Parathyroid adenoma (tissue), 2 donors: Measurements from ENCODE around the gene FSTL4.
"Not testable (repeated sequence)": the region's sequence is repeated elsewhere in the genome, so short reads cannot be mapped to it uniquely, and the experiment has no call there.

Source experiments
- H2AFZ ChIP-seq: fragments of 300-600 bp; sonication (generic); one replicate; pipeline ENCODE4 v1.7.0; 2017; ENCODE audit warnings: antibody characterized with exemption, mild to moderate bottlenecking
- H3K27ac ChIP-seq: fragments of 300-600 bp; sonication (generic); one replicate; pipeline ENCODE4 v1.7.0; 2017
- H3K27me3 ChIP-seq: fragments of 300-600 bp; sonication (generic); one replicate; pipeline ENCODE4 v1.7.0; 2017; ENCODE audit warnings: low read length; ENCODE audit not compliant: control insufficient read depth, insufficient read depth
- H3K36me3 ChIP-seq: fragments of 300-600 bp; sonication (generic); one replicate; pipeline ENCODE4 v1.7.0; 2017; ENCODE audit warnings: low read length; ENCODE audit not compliant: control insufficient read depth, insufficient read depth
- H3K4me1 ChIP-seq: fragments of 300-600 bp; sonication (generic); one replicate; pipeline ENCODE4 v1.7.0; 2017; ENCODE audit warnings: control low read depth
- H3K4me2 ChIP-seq: fragments of 300-600 bp; sonication (generic); one replicate; pipeline ENCODE4 v1.7.0; 2017; ENCODE audit warnings: low read length
- H3K4me3 ChIP-seq: fragments of 300-600 bp; sonication (generic); one replicate; pipeline ENCODE4 v1.7.0; 2017; ENCODE audit warnings: low read depth, low read length
- H3K79me2 ChIP-seq: fragments of 300-600 bp; sonication (generic); one replicate; pipeline ENCODE4 v1.7.0; 2017; ENCODE audit warnings: control low read depth
- H3K9ac ChIP-seq: fragments of 300-600 bp; sonication (generic); one replicate; pipeline ENCODE4 v1.7.0; 2017; ENCODE audit warnings: mild to moderate bottlenecking
- H3K9me3 ChIP-seq: fragments of 300-600 bp; sonication (generic); one replicate; pipeline ENCODE4 v1.7.0; 2017; ENCODE audit warnings: low read length; ENCODE audit not compliant: control insufficient read depth
- CTCF ChIP-seq: fragments of 300-600 bp; sonication (generic); IDR thresholded peaks from one replicate; pipeline ENCODE4 v1.7.0; 2017; ENCODE audit warnings: antibody characterized with exemption, mild to moderate bottlenecking
- donor health status: primary hyperparathyroidism.

Gene FSTL4

GRCh38 chr5:133398646-133399101, 213.7 kb downstream of the FSTL4 start:
- Histone ChIP-seq H3K9me3 (no peaks in the 10 kb centered on the region), H3K36me3 (no peaks in the 10 kb centered on the region), H3K9ac (no peak overlapping the region), H3K4me3 (no peak overlapping the region), H3K79me2 (no peaks in the 10 kb centered on the region), H3K4me1 (no peaks in the 10 kb centered on the region), H3K4me2 (no peak overlapping the region), H3K27me3 (no peaks in the 10 kb centered on the region), H2AFZ (no peak overlapping the region), H3K27ac (no peak overlapping the region)
- no peak for TF ChIP-seq CTCF

- H3K4me3 ChIP-seq = no peak overlapping the region
- H3K9ac ChIP-seq = no peak overlapping the region
- no peaks in the 10 kb centered on the region for H3K9me3 ChIP-seq
- no peaks in the 10 kb centered on the region for H3K79me2 ChIP-seq
- no peaks in the 10 kb centered on the region for H3K36me3 ChIP-seq
- no peaks in the 10 kb centered on the region for H3K27me3 ChIP-seq
- H3K27ac ChIP-seq = no peak overlapping the region
- TF ChIP-seq CTCF = no peak
- no peak overlapping the region for H2AFZ ChIP-seq
- no peak overlapping the region for H3K4me2 ChIP-seq
- no peaks in the 10 kb centered on the region for H3K4me1 ChIP-seq
Observed at GRCh38 chr5:133397990-133398645, 214.2 kb downstream of the FSTL4 start.

DNA sequence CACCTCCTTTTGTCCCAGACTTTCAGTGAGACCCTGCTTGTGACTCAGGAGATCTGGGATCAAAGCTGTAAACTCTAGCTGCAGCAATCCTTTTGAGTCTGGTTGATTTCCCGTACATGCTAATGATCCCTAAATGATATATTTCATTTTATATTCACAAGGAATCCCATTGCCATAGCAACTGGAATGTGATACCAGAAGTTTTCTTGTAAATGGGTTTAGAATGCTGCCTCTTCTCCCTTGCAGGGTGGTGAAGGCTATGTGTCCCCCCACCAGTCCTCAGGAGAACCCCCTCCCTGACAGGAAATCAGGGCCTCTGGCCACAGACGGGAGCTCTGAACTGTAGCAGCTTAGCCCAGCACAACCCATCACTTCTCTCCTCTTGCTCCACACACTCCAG, 215.0 kb downstream of the FSTL4 start:
- Histone ChIP-seq H3K9me3 (no peaks in the 10 kb centered on the region), H3K79me2 (no peaks in the 10 kb centered on the region), H3K4me1 (no peaks in the 10 kb centered on the region), H3K4me2 (no peak overlapping the region), H3K27ac (no peak overlapping the region), H3K4me3 (no peak overlapping the region), H3K27me3 (no peaks in the 10 kb centered on the region), H3K9ac (no peak overlapping the region), H3K36me3 (no peaks in the 10 kb centered on the region), H2AFZ (no peak overlapping the region)
- TF ChIP-seq CTCF = no peak

DNA sequence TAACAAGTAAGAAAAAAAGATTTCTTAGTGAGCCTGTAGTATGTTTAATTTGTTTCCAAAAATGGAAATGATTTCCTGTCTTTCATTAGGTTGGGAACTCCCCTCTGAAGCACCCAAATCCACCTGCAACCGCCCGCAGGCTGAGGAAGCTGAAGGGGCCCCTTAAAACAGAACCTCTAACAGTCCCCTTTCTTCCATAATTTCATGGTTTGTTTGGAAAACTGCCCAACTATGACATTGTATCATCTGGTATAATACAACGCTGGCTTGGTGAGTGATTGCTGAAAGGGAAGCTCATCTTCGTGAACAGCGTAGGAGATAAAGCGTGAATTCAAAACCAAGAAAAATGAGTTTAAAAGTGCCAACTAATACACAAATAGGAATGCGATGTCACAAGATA, 215.5 kb downstream of the FSTL4 start:
- Histone ChIP-seq H3K27ac (no peak overlapping the region), H2AFZ (no peak overlapping the region), H3K4me1 (no peaks in the 10 kb centered on the region), H3K9me3 (no peaks in the 10 kb centered on the region), H3K4me3 (no peak overlapping the region), H3K27me3 (no peaks in the 10 kb centered on the region), H3K36me3 (no peaks in the 10 kb centered on the region), H3K9ac (no peak overlapping the region), H3K4me2 (no peak overlapping the region), H3K79me2 (peaks cover under 1% of the 10 kb centered on the region)
- TF ChIP-seq CTCF = no peak

- Histone ChIP-seq H3K27me3 (no peaks in the 10 kb centered on the region), H3K4me1 (no peaks in the 10 kb centered on the region), H2AFZ (no peak overlapping the region), H3K4me3 (no peak overlapping the region), H3K9ac (no peak overlapping the region), H3K4me2 (no peak overlapping the region), H3K79me2 (peaks cover 3% of the 10 kb centered on the region), H3K36me3 (no peaks in the 10 kb centered on the region), H3K27ac (no peak overlapping the region), H3K9me3 (no peaks in the 10 kb centered on the region)
- TF ChIP-seq CTCF = no peak
Observed at GRCh38 chr5:133396187-133396741, 216.1 kb downstream of the FSTL4 start.

DNA sequence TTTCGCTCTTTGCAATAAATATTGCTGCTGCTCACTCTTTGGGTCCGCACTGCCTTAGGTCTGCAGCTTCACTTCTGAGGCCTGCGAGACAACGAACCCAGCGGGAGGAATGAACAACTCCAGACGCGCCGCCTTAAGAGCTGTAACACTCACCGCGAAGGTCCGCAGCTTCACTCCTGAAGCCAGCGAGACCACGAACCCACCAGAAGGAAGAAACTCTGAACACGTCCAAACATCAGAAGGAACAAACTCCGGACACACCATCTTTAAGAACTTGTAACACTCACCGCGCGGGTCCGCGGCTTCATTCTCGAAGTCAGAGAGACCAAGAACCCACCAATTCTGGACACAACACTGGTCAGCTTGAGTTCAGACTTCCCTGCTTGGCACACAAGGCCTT, 217.1 kb downstream of the FSTL4 start:
- not testable (repeated sequence) for H3K27ac ChIP-seq, H3K79me2 ChIP-seq, H2AFZ ChIP-seq, H3K36me3 ChIP-seq, H3K9ac ChIP-seq, H3K4me1 ChIP-seq, H3K27me3 ChIP-seq, H3K9me3 ChIP-seq, H3K4me2 ChIP-seq, H3K4me3 ChIP-seq

- not testable (repeated sequence) for H3K4me2 ChIP-seq, H3K27ac ChIP-seq, H3K9ac ChIP-seq, H3K36me3 ChIP-seq, H3K4me3 ChIP-seq, H3K27me3 ChIP-seq, H3K4me1 ChIP-seq, H3K9me3 ChIP-seq, H3K79me2 ChIP-seq, H2AFZ ChIP-seq
Observed at GRCh38 chr5:133394477-133394817, 217.9 kb downstream of the FSTL4 start.
